ENCODE data around the gene SCP2. TPM values are rescaled to one million over a fixed set of nuclear protein-coding genes. Genes with fewer than 3 reads are reported as not detected.

SCP2 gene
- total and polyA plus RNA-seq, 8 donors: 130 to 208 (median 148) TPM

DNA sequence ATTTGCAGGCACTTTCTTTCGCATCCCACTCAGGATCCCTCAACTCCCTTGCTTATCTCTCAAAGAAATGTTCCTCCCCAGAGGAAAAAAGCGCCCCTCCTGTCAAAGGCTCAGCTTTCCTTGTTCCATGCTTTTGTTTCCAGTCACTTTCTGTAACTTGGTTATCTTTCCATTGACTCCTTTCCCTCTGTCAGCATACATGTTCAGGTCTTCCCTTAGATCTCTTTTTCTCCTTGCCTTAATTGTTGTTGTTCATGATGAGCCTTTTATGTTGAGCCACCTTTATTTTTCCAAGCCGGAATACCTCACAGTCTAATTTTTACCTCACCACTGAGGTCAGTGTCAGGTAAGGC lies 88.4 kb downstream of the SCP2 start:
- TF ChIP-seq, protein P1, sequence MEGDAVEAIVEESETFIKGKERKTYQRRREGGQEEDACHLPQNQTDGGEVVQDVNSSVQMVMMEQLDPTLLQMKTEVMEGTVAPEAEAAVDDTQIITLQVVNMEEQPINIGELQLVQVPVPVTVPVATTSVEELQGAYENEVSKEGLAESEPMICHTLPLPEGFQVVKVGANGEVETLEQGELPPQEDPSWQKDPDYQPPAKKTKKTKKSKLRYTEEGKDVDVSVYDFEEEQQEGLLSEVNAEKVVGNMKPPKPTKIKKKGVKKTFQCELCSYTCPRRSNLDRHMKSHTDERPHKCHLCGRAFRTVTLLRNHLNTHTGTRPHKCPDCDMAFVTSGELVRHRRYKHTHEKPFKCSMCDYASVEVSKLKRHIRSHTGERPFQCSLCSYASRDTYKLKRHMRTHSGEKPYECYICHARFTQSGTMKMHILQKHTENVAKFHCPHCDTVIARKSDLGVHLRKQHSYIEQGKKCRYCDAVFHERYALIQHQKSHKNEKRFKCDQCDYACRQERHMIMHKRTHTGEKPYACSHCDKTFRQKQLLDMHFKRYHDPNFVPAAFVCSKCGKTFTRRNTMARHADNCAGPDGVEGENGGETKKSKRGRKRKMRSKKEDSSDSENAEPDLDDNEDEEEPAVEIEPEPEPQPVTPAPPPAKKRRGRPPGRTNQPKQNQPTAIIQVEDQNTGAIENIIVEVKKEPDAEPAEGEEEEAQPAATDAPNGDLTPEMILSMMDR (IDR thresholded peaks at IDR 0.05): no peak
- peaks cover 14 to 28% of the 10 kb centered on the region in 2 donors for H3K4me1 ChIP-seq
- H3K36me3 ChIP-seq: peaks cover 0 to 9% of the 10 kb centered on the region in 2 donors
- ATAC-seq (peak; percentile 22), DNase-seq (no peak)
- H3K4me3 ChIP-seq: peak overlapping the region; percentile 48 to 69
- intact Hi-C loops (cut with DNase I): no loop called here
- no peaks in the 10 kb centered on the region for H3K27me3 ChIP-seq
- H3K27ac ChIP-seq: peak overlapping the region in 1 of 2 donors; percentile 59
- no peaks in the 10 kb centered on the region for H3K9me3 ChIP-seq

- DNase-seq (no peak), ATAC-seq (peak; percentile 23)
- H3K27me3 ChIP-seq: no peaks in the 10 kb centered on the region
- H3K27ac ChIP-seq: no peak overlapping the region
- peaks cover 14 to 28% of the 10 kb centered on the region in 2 donors for H3K4me1 ChIP-seq
- H3K4me3 ChIP-seq: peak overlapping the region in 1 of 2 donors; percentile 7
- intact Hi-C loops (cut with DNase I): no loop called here
- peaks cover 0 to 9% of the 10 kb centered on the region in 2 donors for H3K36me3 ChIP-seq
- no peaks in the 10 kb centered on the region for H3K9me3 ChIP-seq
- TF ChIP-seq, protein P1 (IDR thresholded peaks at IDR 0.05): no peak
These were observed 89.6 kb downstream of the SCP2 start for GRCh38 chr1:53016705-53017104.

DNA sequence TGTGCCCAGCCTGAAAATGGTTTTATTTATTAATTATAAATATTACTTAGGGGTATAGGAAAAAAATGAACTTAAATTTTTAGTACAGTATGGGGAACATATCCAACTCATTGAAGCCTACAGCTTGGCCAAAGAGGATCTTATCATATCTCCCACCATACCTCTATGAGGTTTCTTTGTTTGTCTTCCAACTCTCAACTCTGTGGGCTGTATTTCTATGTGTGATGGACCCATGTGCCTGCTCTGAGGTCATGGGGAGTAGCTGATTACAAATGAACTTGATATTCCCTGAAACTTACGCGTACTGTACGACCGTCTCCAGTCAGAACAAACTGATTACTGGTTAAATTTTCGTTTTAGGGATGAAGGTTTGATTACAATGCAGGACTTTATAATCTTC lies 93.5 kb downstream of the SCP2 start:
- no peaks in the 10 kb centered on the region for H3K9me3 ChIP-seq
- TF ChIP-seq, protein P1 (IDR thresholded peaks at IDR 0.05): no peak
- intact Hi-C loops (cut with DNase I): no loop called here
- ATAC-seq (no peak), DNase-seq (no peak)
- H3K4me1 ChIP-seq: peaks cover 16 to 30% of the 10 kb centered on the region in 2 donors
- peaks cover 0 to 9% of the 10 kb centered on the region in 2 donors for H3K36me3 ChIP-seq
- H3K27me3 ChIP-seq: no peaks in the 10 kb centered on the region
- no peak overlapping the region for H3K27ac ChIP-seq
- no peak overlapping the region for H3K4me3 ChIP-seq

GRCh38 chr1:53022179-53022578 lies 95.1 kb downstream of the SCP2 start:
- Histone ChIP-seq H3K4me3 (no peak overlapping the region), H3K36me3 (peaks cover 0 to 18% of the 10 kb centered on the region in 2 donors), H3K27ac (no peak overlapping the region), H3K9me3 (no peaks in the 10 kb centered on the region), H3K27me3 (no peaks in the 10 kb centered on the region), H3K4me1 (peaks cover 7 to 22% of the 10 kb centered on the region in 2 donors)
- ATAC-seq (no peak), DNase-seq (no peak)
- TF ChIP-seq, protein P1 (IDR thresholded peaks at IDR 0.05): no peak
- intact Hi-C loops (cut with DNase I): no loop called here

GRCh38 chr1:53023546-53023945 lies 96.5 kb downstream of the SCP2 start:
- intact Hi-C loops (cut with DNase I): no loop called here
- DNase-seq: no peak

More at GRCh38 chr1:53023546-53023945, 96.5 kb downstream of the SCP2 start:
- ATAC-seq: no peak
- Histone ChIP-seq H3K36me3 (peaks cover 0 to 22% of the 10 kb centered on the region in 2 donors), H3K4me1 (peaks cover 7 to 19% of the 10 kb centered on the region in 2 donors), H3K27me3 (no peaks in the 10 kb centered on the region), H3K4me3 (no peak overlapping the region), H3K27ac (no peak overlapping the region), H3K9me3 (no peaks in the 10 kb centered on the region)
- TF ChIP-seq, protein P1 (IDR thresholded peaks at IDR 0.05): no peak
